Transverse colon (tissue), 3 donors: ENCODE results near the gene CLSTN1.

Experiments
- CTCF ChIP-seq, 5 experiments: fragments of 200-600 bp in 3 of 5; fragments of 450-650 bp in 2 of 5; sonication (generic) in 3 of 5; IDR thresholded peaks; 1 replicate in 2 of 5; 2 replicates in 3 of 5; pipeline ENCODE4 v1.5.1; 2016 to 2017; ENCODE audit warnings: antibody characterized with exemption in 5 of 5, inconsistent platforms in 3 of 5, mild to moderate bottlenecking in 2 of 5, moderate library complexity in 1 of 5
- POLR2A ChIP-seq: fragments of 450-650 bp; IDR thresholded peaks from one replicate; pipeline ENCODE4 v1.6.1; 2016; ENCODE audit warnings: antibody characterized with exemption, mild to moderate bottlenecking, moderate library complexity

GRCh38 chr1:9719978-9720722 is 103.6 kb downstream of the CLSTN1 start:
- TF ChIP-seq POLR2A (no peak), CTCF (IDR thresholded peaks at IDR 0.05) (no peak)
